ENCODE data around the gene DDX54.
A peak's percentile ranks its signal among the peaks of the same experiment; 100 is the strongest.
"Not testable (repeated sequence)": the region's sequence is repeated elsewhere in the genome, so short reads cannot be mapped to it uniquely, and the experiment has no call there.

The DDX54 gene

GRCh38 chr12:113222730-113223531, 37.7 kb upstream of the DDX54 start:
- H3K36me3 Mint-ChIP-seq: peaks cover 2% of the 10 kb centered on the region
- no peaks in the 10 kb centered on the region for H3K9me3 Mint-ChIP-seq (ENCODE audit: low read depth)
- peak overlapping the region; percentile 96 for H3K27ac Mint-ChIP-seq
- H3K27me3 Mint-ChIP-seq: no peaks in the 10 kb centered on the region
- peaks cover 26% of the 10 kb centered on the region for H3K4me1 Mint-ChIP-seq (ENCODE audit: low read depth)
- peak overlapping the region; percentile 94 for H3K4me3 Mint-ChIP-seq

GRCh38 chr12:113221997-113222729, 36.9 kb upstream of the DDX54 start:
- no peaks in the 10 kb centered on the region for H3K36me3 Mint-ChIP-seq
- H3K9me3 Mint-ChIP-seq (ENCODE audit: low read depth): no peaks in the 10 kb centered on the region
- H3K4me3 Mint-ChIP-seq: peak overlapping the region; percentile 94
- H3K27ac Mint-ChIP-seq: peak overlapping the region; percentile 96
- no peaks in the 10 kb centered on the region for H3K27me3 Mint-ChIP-seq
- H3K4me1 Mint-ChIP-seq (ENCODE audit: low read depth): peaks cover 32% of the 10 kb centered on the region

- H3K4me3 Mint-ChIP-seq: peak within 1 kb of the TSS; percentile 94
- peaks cover 35% of the 10 kb centered on the region for H3K4me1 Mint-ChIP-seq (ENCODE audit: low read depth)
- H3K36me3 Mint-ChIP-seq: no peaks in the 10 kb centered on the region
- H3K27ac Mint-ChIP-seq: peak within 1 kb of the TSS; percentile 96
- no peaks in the 10 kb centered on the region for H3K9me3 Mint-ChIP-seq (ENCODE audit: low read depth)
- no peaks in the 10 kb centered on the region for H3K27me3 Mint-ChIP-seq
Measured at GRCh38 chr12:113221181-113221996, 36.1 kb upstream of the DDX54 start, which contains the start of gene TPCN1. TSS of gene TPCN1 (plus strand) at chr12:113221464. CDS start at chr12:113226853, 5,389 bp downstream.

- Mint-ChIP-seq H3K27ac (peak overlapping the region; percentile 86), H3K4me1 (ENCODE audit: low read depth) (peaks cover 35% of the 10 kb centered on the region), H3K36me3 (no peaks in the 10 kb centered on the region)
Measured at GRCh38 chr12:113220593-113221180, 35.4 kb upstream of the DDX54 start.

GRCh38 chr12:113216027-113216426, 30.7 kb upstream of the DDX54 start:
- peaks cover 24% of the 10 kb centered on the region for H3K4me1 Mint-ChIP-seq (ENCODE audit: low read depth)
- H3K9me3 Mint-ChIP-seq (ENCODE audit: low read depth): no peaks in the 10 kb centered on the region
- no peaks in the 10 kb centered on the region for H3K36me3 Mint-ChIP-seq
- H3K27me3 Mint-ChIP-seq: no peaks in the 10 kb centered on the region
- no peak overlapping the region for H3K27ac Mint-ChIP-seq
- no peak overlapping the region for H3K4me3 Mint-ChIP-seq

More at GRCh38 chr12:113220593-113221180, 35.4 kb upstream of the DDX54 start:
- H3K27me3 Mint-ChIP-seq: no peaks in the 10 kb centered on the region
- H3K9me3 Mint-ChIP-seq (ENCODE audit: low read depth): no peaks in the 10 kb centered on the region
- H3K4me3 Mint-ChIP-seq: peak overlapping the region; percentile 94

- no peaks in the 10 kb centered on the region for H3K9me3 Mint-ChIP-seq (ENCODE audit: low read depth)
- no peak overlapping the region for H3K4me3 Mint-ChIP-seq
- H3K27me3 Mint-ChIP-seq: no peaks in the 10 kb centered on the region
- no peak overlapping the region for H3K27ac Mint-ChIP-seq
- H3K4me1 Mint-ChIP-seq (ENCODE audit: low read depth): peaks cover 27% of the 10 kb centered on the region
- no peaks in the 10 kb centered on the region for H3K36me3 Mint-ChIP-seq
Measured at GRCh38 chr12:113214895-113215400, 29.7 kb upstream of the DDX54 start.

- Mint-ChIP-seq H3K4me1 (ENCODE audit: low read depth) (peaks cover 46% of the 10 kb centered on the region), H3K4me3 (no peak overlapping the region), H3K36me3 (no peaks in the 10 kb centered on the region), H3K27me3 (no peaks in the 10 kb centered on the region), H3K27ac (no peak overlapping the region), H3K9me3 (ENCODE audit: low read depth) (no peaks in the 10 kb centered on the region)
Measured at GRCh38 chr12:113211160-113211559, 25.9 kb upstream of the DDX54 start.

GRCh38 chr12:113208041-113208934, 23.0 kb upstream of the DDX54 start:
- no peaks in the 10 kb centered on the region for H3K36me3 Mint-ChIP-seq
- peak overlapping the region; percentile 72 for H3K4me3 Mint-ChIP-seq
- no peaks in the 10 kb centered on the region for H3K9me3 Mint-ChIP-seq (ENCODE audit: low read depth)
- peaks cover 38% of the 10 kb centered on the region for H3K4me1 Mint-ChIP-seq (ENCODE audit: low read depth)
- H3K27me3 Mint-ChIP-seq: no peaks in the 10 kb centered on the region
- peak overlapping the region; percentile 91 for H3K27ac Mint-ChIP-seq

GRCh38 chr12:113207613-113208040, 22.3 kb upstream of the DDX54 start:
- Mint-ChIP-seq H3K36me3 (no peaks in the 10 kb centered on the region), H3K4me1 (ENCODE audit: low read depth) (peaks cover 38% of the 10 kb centered on the region)

GRCh38 chr12:113206802-113207201, 21.5 kb upstream of the DDX54 start:
- not testable (repeated sequence) for H3K9me3 Mint-ChIP-seq (ENCODE audit: low read depth); H3K27ac Mint-ChIP-seq; H3K36me3 Mint-ChIP-seq; H3K27me3 Mint-ChIP-seq; H3K4me3 Mint-ChIP-seq
- H3K4me1 Mint-ChIP-seq (ENCODE audit: low read depth): peaks cover 38% of the 10 kb centered on the region

More at GRCh38 chr12:113207613-113208040, 22.3 kb upstream of the DDX54 start:
- H3K27me3 Mint-ChIP-seq: no peaks in the 10 kb centered on the region
- peak overlapping the region; percentile 72 for H3K4me3 Mint-ChIP-seq
- H3K27ac Mint-ChIP-seq: no peak overlapping the region
- H3K9me3 Mint-ChIP-seq (ENCODE audit: low read depth): no peaks in the 10 kb centered on the region

GRCh38 chr12:113204804-113205203, 19.5 kb upstream of the DDX54 start:
- H3K27ac Mint-ChIP-seq: no peak overlapping the region
- no peak overlapping the region for H3K4me3 Mint-ChIP-seq
- H3K4me1 Mint-ChIP-seq (ENCODE audit: low read depth): peaks cover 27% of the 10 kb centered on the region
- H3K27me3 Mint-ChIP-seq: no peaks in the 10 kb centered on the region
- no peaks in the 10 kb centered on the region for H3K36me3 Mint-ChIP-seq
- no peaks in the 10 kb centered on the region for H3K9me3 Mint-ChIP-seq (ENCODE audit: low read depth)

- H3K9me3 Mint-ChIP-seq (ENCODE audit: low read depth): no peaks in the 10 kb centered on the region
- peaks cover 20% of the 10 kb centered on the region for H3K4me1 Mint-ChIP-seq (ENCODE audit: low read depth)
- H3K4me3 Mint-ChIP-seq: no peak overlapping the region
- H3K36me3 Mint-ChIP-seq: no peaks in the 10 kb centered on the region
- H3K27me3 Mint-ChIP-seq: no peaks in the 10 kb centered on the region
- no peak overlapping the region for H3K27ac Mint-ChIP-seq
Measured at GRCh38 chr12:113203852-113204760, 18.8 kb upstream of the DDX54 start.
